ENCODE results near the gene TRPC6.

Gene TRPC6

DNA sequence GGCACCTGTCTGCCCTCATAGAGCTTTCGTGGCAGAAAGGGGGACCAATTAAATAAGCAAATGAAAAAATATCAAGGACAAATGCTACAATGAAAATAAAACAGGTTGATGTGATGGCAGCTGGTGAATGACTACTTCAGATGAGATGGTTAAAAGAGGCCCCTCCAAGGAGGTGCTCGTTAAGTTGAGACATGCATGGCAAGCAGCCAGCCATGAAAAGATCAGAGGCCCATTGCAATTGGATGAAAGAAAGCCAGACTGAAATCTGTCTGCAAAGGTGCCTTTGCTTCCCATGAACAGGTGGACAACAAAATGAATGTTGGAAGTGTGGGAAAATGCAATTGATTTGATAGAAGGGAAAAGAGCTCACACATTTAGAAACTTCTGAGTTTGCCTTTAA lies 848 bp upstream of the TRPC6 start:
- no peak overlapping the region for H3K4me3 ChIP-seq
- H3K27ac ChIP-seq: no peak overlapping the region
- no peak for TF ChIP-seq CTCF (IDR thresholded peaks at IDR 0.05)
- no peak for DNase-seq (ENCODE audit: low spot score)

DNA sequence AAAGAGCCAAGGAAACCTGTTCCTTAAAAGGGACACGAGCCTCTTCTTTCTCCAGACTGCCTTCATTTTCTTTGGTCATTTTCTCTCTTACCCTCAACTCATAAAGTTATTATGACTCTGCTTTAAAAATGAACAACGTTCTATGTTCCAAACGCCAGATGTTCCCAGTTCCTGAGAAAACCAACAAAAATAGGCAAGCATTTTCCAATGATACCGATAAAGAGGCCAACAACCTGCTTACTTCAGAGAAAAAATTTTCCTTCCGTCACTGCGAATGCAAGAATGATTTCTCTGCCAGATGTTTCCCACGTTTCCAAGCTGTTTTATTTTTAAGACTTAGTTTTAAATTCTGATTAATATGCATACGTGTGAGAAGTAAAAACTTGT lies 315 bp upstream of the TRPC6 start:
- no peak for DNase-seq (ENCODE audit: low spot score)
- peak overlapping the region; percentile 84 for H3K4me3 ChIP-seq
- TF ChIP-seq CTCF (IDR thresholded peaks at IDR 0.05): no peak
- H3K27ac ChIP-seq: peak overlapping the region; percentile 62

GRCh38 chr11:101582989-101583250 lies 887 bp downstream of the TRPC6 start:
- H3K27ac ChIP-seq: peak overlapping the region; percentile 62

DNA sequence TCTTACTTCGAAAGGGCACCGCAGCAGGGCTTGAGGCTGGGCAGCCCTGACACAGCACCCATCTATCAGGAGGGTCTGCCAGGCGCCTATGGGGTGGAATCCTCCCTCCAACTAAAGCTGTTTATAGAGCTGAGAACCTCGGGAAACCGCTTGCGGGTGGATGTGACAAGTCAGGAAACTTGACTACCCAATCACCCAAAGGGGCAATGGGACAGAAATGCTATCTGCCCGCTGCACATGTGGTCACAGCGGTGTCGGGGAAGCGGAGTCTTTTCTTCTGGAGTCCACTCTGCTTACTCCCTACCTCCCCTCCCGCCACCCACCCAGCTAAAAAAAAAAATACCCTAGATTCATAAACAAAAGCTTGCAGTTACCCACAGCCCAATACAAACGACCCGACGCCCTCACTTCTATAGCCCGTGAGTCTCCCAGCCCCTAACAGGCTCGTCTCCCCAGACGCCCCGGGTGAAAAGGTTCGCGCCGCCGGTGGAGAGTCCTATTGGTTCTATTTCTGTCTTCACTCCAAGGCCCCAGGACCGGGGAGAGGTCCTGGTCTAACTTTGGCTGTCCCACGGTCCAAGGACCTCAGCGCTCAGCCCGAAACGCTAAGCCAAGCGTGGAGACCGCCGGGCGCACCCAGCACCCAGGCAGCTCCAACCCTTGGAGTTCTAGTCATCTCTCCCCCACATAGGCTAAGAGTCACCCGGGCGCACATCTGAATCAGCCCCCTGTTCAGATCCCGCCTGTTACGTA lies 1.4 kb downstream of the TRPC6 start:
- TF ChIP-seq CTCF (IDR thresholded peaks at IDR 0.05): no peak
- H3K4me3 ChIP-seq: peak overlapping the region; percentile 84
- peak overlapping the region; percentile 62 for H3K27ac ChIP-seq
- DNase-seq (ENCODE audit: low spot score): no peak

More at GRCh38 chr11:101582989-101583250, 887 bp downstream of the TRPC6 start:
- TF ChIP-seq CTCF (IDR thresholded peaks at IDR 0.05): no peak
- DNase-seq (ENCODE audit: low spot score): no peak
- H3K4me3 ChIP-seq: peak overlapping the region; percentile 84

DNA sequence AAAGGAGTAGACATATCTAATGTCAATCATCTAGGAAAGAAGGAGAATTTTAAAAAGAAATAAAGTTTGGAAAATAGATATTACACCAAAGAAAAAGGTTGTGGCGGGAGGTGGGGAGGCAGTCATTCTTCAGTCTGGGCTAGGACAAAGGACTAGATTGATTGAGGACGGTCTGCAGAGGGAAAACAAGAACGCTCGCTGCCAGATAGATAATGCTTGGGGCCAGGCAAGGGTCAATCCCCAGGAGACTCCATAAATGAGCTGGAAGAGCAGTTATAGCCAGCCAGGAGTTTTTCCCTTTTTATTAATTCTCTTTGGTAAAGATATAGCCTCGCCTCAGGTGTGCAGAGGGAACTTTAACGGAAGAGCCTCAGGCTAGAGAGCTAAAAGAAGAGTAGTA lies 6.3 kb downstream of the TRPC6 start:
- DNase-seq (ENCODE audit: low spot score): no peak
- Histone ChIP-seq H3K4me3 (no peak overlapping the region), H3K27ac (no peak overlapping the region)
- TF ChIP-seq CTCF (IDR thresholded peaks at IDR 0.05): no peak

GRCh38 chr11:101576456-101576855 lies 7.4 kb downstream of the TRPC6 start:
- DNase-seq (ENCODE audit: low spot score): no peak
- Histone ChIP-seq H3K4me3 (no peak overlapping the region), H3K27ac (no peak overlapping the region)
- TF ChIP-seq CTCF (IDR thresholded peaks at IDR 0.05): no peak

GRCh38 chr11:101574886-101575285 lies 8.9 kb downstream of the TRPC6 start:
- no peak for TF ChIP-seq CTCF (IDR thresholded peaks at IDR 0.05)
- Histone ChIP-seq H3K27ac (no peak overlapping the region), H3K4me3 (no peak overlapping the region)
- DNase-seq (ENCODE audit: low spot score): no peak
